ENCODE measurements around the gene MTHFD2L.

GRCh38 chr4:74205046-74205445 is 47.1 kb downstream of the MTHFD2L start:
- TF ChIP-seq TAF1 (IDR thresholded peaks at IDR 0.05; ENCODE audit: low read depth) = no peak
- TF ChIP-seq YY1 (IDR thresholded peaks at IDR 0.05; ENCODE audit: low read depth) = no peak
- no peak for TF ChIP-seq EP300 (IDR thresholded peaks at IDR 0.05; ENCODE audit: borderline replicate concordance)
- TF ChIP-seq FOXM1 (IDR thresholded peaks at IDR 0.05; ENCODE audit: borderline replicate concordance, low read depth) = no peak
- no peak for TF ChIP-seq REST (IDR thresholded peaks at IDR 0.05; ENCODE audit: low read depth)
- no peak for TF ChIP-seq RAD21 (IDR thresholded peaks at IDR 0.05; ENCODE audit: low read depth)

Measured in Ishikawa (cell line).